ENCODE data around the gene TNNT3. TPM values are rescaled to one million over a fixed set of nuclear protein-coding genes. Genes with fewer than 3 reads are reported as not detected.

Gene TNNT3
- total and polyA plus RNA-seq, 2 experiments from 2014 or later = not detected

DNA sequence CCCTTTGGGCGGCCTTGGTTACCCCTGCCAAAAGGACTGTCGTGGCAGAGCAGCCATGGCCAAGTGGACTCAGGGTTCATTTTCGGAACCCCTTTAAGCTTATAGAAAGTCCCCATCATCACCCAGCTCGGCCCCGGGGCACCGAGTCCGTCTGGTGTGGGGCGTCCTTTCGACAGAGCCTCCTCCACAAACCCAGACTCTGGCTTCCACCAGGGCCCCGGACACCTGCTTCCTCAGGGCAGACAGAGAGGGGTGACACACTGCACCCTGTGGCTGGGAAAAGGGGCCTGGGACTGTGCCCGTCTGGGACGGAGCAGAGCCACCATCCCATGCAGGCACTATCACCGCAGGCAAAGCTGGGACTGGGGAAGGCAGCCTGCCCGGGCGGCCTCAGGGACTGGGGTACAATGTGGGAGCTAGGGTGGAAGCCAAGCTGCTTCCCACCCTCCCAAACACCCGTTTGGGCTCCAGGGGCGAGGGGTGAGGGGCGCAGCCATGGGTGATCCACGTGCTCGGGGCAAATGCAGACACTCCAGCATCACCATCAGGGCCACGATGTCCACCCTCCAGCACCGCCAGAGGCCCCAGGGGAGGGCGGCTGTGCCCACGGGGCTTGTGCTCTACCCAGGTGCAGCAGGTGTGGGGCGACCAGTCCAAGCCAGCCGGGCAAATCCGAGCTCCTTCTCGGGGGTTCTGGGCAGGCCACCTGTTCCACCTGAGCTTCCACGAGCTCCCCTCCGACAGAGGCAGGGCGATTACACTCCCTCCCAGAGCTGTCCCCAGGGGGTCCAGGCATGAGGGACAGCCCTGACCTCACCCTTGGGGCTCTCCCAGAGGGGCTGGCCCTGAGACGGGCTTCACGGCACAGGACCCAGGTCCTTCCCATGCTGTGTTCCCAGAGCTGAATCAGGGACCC, 15.9 kb downstream of the TNNT3 start:
- Histone ChIP-seq H3K9ac (no peak overlapping the region), H3K4me2 (ENCODE audit: unreplicated experiment) (no peak overlapping the region), H3K9me3 (ENCODE audit: low read depth) (no peaks in the 10 kb centered on the region), H3K9me2 (ENCODE audit: insufficient read depth) (no peaks in the 10 kb centered on the region), H4K20me1 (ENCODE audit: insufficient read depth) (no peaks in the 10 kb centered on the region), H3K79me2 (ENCODE audit: insufficient read depth) (no peaks in the 10 kb centered on the region), H3K4me1 (ENCODE audit: insufficient read depth) (no peaks in the 10 kb centered on the region), H3K4me3 (no peak overlapping the region), H3K27ac (no peak overlapping the region), H3K27me3 (replicated peaks; ENCODE audit: insufficient read depth) (0 out of 2 replicates have a peak, but pooled peaks cover 8% of the 10 kb centered on the region), H3K36me3 (ENCODE audit: low read depth) (no peaks in the 10 kb centered on the region), H3F3A (ENCODE audit: insufficient read depth) (no peaks in the 10 kb centered on the region), H2AFZ (no peak overlapping the region)
- WGBS, 2 experiments (ENCODE audit: low coverage in 1 of 2, low lambda C conversion rate in 2 of 2, missing lambda C conversion rate in 2 of 2) = 56 to 60% methylated on average over 24 to 30 of the region's 33 CpGs
- in situ Hi-C loops (cut with MboI) = no loop called here
- DNase-seq = no peak
- TF ChIP-seq EZH2 (IDR thresholded peaks at IDR 0.05; ENCODE audit: insufficient read depth, poor library complexity, severe bottlenecking) = no peak
- no peak for TF ChIP-seq EZH2phosphoT487 (IDR thresholded peaks at IDR 0.05; ENCODE audit: insufficient read depth, low read depth)

DNA sequence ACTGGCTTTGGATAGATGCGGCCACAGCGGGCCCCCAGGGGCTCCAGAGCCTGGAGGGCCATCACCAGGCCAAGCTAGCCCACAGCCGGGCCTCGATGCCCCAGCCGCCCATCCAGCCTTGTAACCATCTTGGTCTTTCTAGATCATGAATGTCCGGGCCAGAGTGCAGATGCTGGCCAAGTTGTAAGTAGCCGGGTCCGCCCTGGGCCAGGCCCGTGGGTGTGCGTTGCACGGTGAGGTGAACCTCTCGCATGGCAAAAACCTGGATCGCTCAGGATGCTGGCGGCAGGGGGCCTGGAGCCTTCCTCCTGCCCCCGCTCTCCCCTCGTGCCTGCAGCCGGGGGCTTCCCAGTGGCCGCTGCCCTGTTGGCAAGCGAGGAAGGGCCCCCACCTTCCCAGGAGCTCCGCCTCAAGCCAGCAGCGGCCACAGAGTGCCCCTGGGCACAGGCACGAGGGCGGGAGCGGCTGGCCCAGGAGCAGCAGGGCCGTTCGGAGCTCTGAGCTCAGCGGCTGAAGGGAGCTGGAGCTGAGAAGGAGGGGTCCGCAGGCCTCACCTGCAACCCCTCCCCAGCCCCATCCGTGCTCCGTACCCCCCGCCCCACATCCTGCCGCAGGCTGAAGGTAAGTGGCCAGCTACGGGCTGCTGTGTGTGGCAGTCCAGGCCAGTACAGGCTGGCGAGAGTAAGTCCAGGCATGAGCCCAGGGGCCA, 16.7 kb downstream of the TNNT3 start:
- in situ Hi-C loops (cut with MboI) = no loop called here

DNA sequence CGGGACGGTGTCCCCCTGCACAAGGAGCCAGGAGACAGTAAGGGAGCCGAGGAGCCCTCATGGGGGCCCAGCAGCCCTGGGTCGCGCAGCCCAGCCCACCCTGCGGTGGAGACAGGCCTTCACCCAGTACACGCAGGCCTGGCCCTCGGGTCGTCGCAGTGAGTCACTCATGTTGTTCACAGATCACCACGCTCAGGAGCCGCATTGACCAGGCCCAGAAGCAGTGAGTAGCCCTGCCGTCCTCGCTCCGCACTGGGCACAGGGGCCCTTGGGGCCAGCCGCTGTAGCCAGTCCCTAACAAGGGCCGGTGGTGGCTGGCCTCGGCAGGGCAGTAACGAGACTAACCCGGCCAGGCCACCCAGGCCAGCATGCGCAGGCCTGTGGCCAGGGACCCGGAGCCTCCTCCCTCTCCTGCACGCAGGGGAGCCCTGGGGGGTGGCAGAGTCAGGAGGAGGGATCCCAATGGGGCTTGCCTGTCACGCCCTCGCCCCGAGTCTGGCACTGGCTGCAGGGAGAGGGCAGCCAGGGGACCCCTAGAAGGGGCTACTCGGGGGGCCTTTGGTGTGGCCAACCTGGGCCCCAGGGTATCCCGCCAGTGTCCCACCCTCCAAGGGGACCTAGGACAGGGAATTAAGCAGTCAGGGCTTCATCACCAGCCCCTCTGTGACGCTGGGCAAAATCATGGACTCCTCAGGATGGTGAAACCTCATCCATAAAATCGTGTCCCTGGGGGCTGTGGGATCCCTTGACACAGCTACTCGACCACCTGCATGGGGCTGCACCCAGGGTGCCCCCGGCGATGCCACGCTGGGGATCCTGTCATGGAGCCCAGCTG, 17.5 kb downstream of the TNNT3 start:
- Histone ChIP-seq H3K9me2 (ENCODE audit: insufficient read depth) (no peaks in the 10 kb centered on the region), H3K27ac (no peak overlapping the region), H3K4me3 (no peak overlapping the region), H3F3A (ENCODE audit: insufficient read depth) (no peaks in the 10 kb centered on the region), H3K4me2 (ENCODE audit: unreplicated experiment) (no peak overlapping the region), H4K20me1 (ENCODE audit: insufficient read depth) (no peaks in the 10 kb centered on the region), H3K4me1 (ENCODE audit: insufficient read depth) (no peaks in the 10 kb centered on the region), H3K9me3 (ENCODE audit: low read depth) (no peaks in the 10 kb centered on the region), H3K27me3 (replicated peaks; ENCODE audit: insufficient read depth) (0 out of 2 replicates have a peak, but pooled peaks cover 4% of the 10 kb centered on the region), H3K36me3 (ENCODE audit: low read depth) (no peaks in the 10 kb centered on the region), H3K9ac (no peak overlapping the region), H3K79me2 (ENCODE audit: insufficient read depth) (no peaks in the 10 kb centered on the region), H2AFZ (no peak overlapping the region)
- WGBS, 2 experiments (ENCODE audit: low coverage in 1 of 2, low lambda C conversion rate in 2 of 2, missing lambda C conversion rate in 2 of 2) = 71 to 72% methylated on average over 19 to 33 of the region's 34 CpGs
- TF ChIP-seq EZH2 (IDR thresholded peaks at IDR 0.05; ENCODE audit: insufficient read depth, poor library complexity, severe bottlenecking) = no peak
- TF ChIP-seq EZH2phosphoT487 (IDR thresholded peaks at IDR 0.05; ENCODE audit: insufficient read depth, low read depth) = no peak
- in situ Hi-C loops (cut with MboI) = no loop called here
- no peak for DNase-seq

More for the DNA sequence above, 16.7 kb downstream of the TNNT3 start:
- no peak for DNase-seq
- H3K9ac ChIP-seq = no peak overlapping the region
- no peak overlapping the region for H3K4me3 ChIP-seq
- no peak overlapping the region for H3K4me2 ChIP-seq (ENCODE audit: unreplicated experiment)
- H3F3A ChIP-seq (ENCODE audit: insufficient read depth) = no peaks in the 10 kb centered on the region
- H4K20me1 ChIP-seq (ENCODE audit: insufficient read depth) = no peaks in the 10 kb centered on the region
- 65 to 75% methylated on average over 30 to 31 of the region's 34 CpGs for WGBS, 2 experiments (ENCODE audit: low coverage in 1 of 2, low lambda C conversion rate in 2 of 2, missing lambda C conversion rate in 2 of 2)
- no peak for TF ChIP-seq EZH2phosphoT487 (IDR thresholded peaks at IDR 0.05; ENCODE audit: insufficient read depth, low read depth)
- no peak for TF ChIP-seq EZH2 (IDR thresholded peaks at IDR 0.05; ENCODE audit: insufficient read depth, poor library complexity, severe bottlenecking)
- no peaks in the 10 kb centered on the region for H3K36me3 ChIP-seq (ENCODE audit: low read depth)
- 0 out of 2 replicates have a peak, but pooled peaks cover 6% of the 10 kb centered on the region for H3K27me3 ChIP-seq (replicated peaks; ENCODE audit: insufficient read depth)
- H3K27ac ChIP-seq = no peak overlapping the region
- H3K9me2 ChIP-seq (ENCODE audit: insufficient read depth) = no peaks in the 10 kb centered on the region
- H2AFZ ChIP-seq = no peak overlapping the region
- H3K9me3 ChIP-seq (ENCODE audit: low read depth) = no peaks in the 10 kb centered on the region
- no peaks in the 10 kb centered on the region for H3K79me2 ChIP-seq (ENCODE audit: insufficient read depth)
- no peaks in the 10 kb centered on the region for H3K4me1 ChIP-seq (ENCODE audit: insufficient read depth)
